GM18867 (cell line): Measurements from ENCODE around the gene DNHD1.
A peak's percentile ranks its signal among the peaks of the same experiment; 100 is the strongest.
"Not testable (repeated sequence)": the region's sequence is repeated elsewhere in the genome, so short reads cannot be mapped to it uniquely, and the experiment has no call there.

Experiments used
- ATAC-seq: cut with Tn5 transposase; IDR thresholded peaks from one replicate; pipeline ENCODE4 v1.9.1; 2021; ENCODE audit warnings: mild to moderate bottlenecking, moderate library complexity; ENCODE audit not compliant: unreplicated experiment

Gene DNHD1

DNA sequence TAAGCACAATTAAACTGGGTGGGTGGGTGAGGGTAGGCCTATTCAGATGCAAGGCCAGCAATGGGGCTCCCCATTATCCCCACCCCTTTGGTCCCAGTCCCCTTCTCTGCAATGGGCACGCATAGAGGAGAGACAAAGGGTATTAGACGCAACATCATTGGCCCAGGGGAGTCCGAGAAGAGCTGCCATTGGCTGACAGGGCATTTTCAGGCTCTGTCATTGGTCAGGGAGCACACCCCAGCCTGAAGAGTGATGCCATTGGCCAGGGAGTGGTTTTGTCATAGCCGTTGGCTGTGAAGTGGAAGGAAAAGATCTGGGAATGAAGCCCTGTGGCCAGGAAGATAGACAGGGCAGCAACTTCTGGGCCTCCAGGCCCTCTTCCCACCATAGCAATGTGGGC, 20.5 kb upstream of the DNHD1 start:
- no peak for ATAC-seq

DNA sequence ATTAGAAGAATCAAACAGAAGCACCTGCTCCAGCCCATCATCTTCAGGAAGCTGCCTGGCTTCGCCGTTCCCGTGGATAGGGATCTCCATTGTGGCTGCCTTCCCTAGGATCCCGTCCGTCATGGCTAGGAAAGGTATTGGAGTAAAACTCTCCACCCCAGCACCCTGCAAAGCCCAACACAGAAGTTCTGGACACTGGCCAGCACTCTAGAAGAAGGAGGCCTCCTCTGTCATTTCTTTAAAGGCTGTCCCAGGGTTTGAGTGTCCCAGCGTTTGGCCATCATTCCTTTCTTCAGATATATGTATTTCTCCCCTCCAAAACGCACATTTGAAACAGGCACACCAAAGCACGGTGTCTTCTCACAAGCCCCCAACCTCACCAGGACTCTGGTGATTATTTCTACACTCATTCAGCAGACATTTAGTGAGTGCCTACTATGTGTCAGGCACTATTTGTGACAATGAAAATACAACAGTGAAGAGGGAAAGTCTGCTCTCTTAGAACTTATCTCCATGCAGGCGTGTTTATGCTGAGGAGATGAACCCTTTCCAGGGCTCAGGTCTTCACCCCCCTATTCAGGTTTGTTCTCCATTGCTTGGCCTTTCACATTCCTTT, 16.7 kb upstream of the DNHD1 start:
- no peak for ATAC-seq

DNA sequence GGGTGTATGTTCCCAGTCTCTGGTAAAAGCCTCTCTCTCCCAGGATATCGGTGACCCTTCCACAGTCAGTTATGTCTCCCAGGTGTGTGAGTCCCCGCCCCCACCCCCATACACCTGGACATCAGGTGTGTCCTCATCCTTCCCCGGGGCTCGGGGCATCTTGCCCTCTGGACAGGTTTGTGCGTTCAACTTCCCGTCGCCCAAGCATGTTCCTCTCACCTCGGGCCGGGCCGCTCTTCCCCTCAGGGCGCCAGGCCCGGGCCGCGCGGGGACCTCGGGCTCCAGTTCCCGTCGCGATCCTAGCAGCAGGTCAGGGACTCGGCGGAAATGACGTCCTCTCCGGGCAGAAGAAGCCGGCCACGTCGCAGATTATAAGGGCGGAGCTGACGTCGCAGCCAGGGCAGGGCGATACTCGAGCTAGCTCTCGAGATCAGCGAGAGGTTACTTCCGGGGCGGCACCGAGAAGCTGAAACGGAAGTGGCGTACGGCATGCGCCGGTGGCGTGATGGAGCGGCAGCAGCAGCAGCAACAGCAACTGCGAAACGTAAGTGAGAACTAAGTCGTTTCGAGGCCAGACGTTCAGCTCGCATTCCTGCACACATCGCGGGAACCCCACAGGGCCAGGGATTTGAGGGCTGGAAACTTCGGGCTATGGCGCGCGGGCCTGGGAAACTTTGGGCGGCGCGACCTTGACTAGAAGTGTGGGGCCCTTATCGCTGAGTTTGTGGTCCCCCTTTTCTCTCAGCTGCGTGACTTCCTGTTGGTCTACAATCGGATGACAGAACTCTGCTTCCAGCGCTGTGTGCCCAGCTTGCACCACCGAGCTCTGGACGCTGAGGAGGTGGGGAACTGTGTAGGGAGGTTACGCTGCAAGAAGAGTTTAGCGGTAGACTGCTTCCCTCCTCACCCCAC, 15.8 kb upstream of the DNHD1 start, which contains the start of the genes ARFIP2 and TIMM10B:
TSS of gene ARFIP2 (minus strand) at position 320 of the 912 bp plus-strand sequence. CDS start 910 bp downstream, outside the sequence.
TSS of gene TIMM10B (plus strand) at position 490 of the 912 bp plus-strand sequence. CDS start at position 506, 16 bp downstream.
- peak; percentile 99 for ATAC-seq

DNA sequence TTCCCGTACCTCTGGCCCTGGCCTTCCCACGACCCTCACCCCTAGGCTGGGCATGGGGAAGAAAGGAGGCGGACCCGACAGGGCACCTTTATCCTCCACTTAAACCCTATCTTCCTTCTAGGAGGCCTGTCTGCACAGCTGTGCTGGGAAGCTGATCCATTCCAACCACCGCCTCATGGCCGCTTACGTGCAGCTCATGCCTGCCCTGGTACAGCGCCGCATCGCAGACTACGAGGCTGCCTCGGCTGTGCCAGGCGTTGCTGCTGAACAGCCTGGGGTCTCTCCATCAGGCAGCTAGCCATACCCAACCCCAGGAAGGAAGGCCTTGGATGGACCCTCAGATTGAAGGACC, 15.2 kb upstream of the DNHD1 start:
- ATAC-seq = no peak

DNA sequence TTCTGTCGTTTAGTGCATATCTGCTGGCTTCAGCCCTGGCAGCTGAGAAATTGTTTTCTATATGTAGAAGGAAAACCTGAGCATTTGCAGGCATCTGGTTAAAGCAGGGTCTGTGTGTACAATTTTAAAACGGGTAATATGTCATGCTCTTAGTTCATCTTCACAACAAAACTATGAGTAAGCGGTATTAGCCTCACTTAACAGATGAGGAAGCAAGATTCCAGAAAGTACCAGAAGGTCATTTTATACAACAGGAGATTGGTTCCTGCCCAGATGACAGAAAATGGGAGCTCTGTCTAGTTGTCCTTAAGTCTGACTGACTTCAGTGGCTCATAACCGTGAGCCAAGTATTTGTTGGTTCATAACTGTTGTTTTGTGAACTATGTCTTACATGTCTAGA, 14.6 kb upstream of the DNHD1 start:
- ATAC-seq = no peak

DNA sequence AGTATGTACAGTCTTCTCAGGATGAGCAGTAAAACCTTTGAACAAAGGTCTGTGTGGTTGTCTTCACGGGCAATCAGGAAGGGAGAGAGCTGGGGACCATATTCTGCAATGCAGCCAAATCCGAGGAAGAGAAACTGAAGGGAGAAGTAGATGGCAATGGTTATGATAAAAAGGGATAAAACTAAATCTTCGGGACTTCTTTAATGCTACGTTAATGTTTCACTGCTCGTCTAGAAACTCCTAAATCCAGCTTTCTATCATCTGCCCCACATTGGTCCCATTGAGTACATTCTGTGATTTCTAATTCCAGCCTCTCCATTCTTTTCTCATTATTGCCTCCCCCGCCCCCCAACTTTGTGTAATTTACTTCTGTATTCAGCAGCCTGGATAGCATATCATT, 14.1 kb upstream of the DNHD1 start:
- ATAC-seq = no peak

DNA sequence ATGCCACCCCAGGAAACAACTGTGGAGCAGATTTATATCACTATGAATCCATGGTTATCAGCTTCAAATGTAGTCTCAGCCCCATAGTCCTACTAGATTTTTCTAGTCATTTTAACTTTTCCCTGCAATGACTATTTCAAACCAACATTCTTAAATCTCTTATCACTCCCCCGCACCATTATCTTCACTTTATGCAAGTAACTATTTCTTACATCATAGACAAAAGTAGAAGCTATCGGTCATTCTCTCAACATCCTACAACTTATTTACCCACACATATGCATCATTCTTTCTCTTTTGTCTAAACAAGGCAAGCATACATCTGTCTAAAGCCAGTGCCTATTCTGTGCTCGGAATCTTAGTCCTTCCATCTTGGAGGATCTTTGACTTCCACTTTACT, 11.4 kb upstream of the DNHD1 start:
- ATAC-seq = no peak

DNA sequence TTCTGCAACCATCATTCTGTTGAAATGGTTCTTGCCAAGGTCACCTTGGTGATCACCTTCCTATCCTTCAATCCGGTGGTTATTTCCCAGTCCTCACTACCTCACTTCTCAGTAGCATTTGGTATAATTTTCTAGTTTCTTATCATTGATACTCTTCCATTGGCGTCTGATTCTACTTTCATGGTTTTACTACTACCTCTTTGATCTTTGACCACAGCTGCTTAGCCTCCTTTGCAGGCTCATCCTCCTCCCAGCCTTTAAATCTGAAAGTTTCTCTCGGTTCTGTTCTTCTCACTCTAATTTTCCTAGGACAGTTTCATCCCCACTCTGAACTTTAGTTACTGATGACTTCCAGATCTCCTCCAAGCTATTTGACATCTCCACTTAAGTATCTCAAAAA, 10.8 kb upstream of the DNHD1 start:
- ATAC-seq = no peak

DNA sequence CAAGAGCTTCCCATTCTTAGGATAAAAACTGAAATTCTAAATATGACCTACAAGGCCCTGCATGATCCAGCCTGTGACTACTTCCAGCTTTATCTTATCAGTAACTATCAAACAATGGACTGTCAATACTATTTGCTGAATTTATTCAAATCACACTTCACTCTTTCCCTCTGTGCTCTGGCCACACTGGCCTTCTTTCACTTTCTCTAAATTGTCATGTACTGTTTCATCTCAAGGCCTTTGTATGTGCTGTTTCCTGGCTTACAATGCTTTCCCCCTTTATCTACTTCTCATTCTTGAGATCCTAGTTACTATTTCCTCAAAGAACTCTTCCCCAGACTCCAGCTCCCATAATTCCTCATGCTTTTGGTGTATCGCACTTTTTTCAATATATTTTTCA, 10.1 kb upstream of the DNHD1 start:
- no peak for ATAC-seq

DNA sequence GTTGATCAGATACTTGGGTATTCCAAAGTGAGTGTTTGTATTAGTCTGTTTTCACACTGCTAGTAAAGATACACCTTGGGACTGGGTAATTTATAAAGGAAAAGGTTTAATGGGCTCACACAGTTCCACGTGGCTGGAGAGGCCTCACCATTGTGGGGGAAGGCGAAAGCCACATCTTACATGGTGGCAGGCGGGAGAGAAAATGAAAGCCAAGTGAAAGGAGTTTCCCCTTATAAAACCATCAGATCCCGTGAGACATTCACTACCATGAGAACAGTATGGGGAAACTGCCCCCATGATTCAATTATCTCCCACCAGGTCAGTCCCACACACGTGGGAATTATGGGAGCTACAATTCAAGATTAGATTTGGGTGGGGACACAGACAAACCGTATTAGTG, 8.7 kb upstream of the DNHD1 start:
- ATAC-seq = no peak

DNA sequence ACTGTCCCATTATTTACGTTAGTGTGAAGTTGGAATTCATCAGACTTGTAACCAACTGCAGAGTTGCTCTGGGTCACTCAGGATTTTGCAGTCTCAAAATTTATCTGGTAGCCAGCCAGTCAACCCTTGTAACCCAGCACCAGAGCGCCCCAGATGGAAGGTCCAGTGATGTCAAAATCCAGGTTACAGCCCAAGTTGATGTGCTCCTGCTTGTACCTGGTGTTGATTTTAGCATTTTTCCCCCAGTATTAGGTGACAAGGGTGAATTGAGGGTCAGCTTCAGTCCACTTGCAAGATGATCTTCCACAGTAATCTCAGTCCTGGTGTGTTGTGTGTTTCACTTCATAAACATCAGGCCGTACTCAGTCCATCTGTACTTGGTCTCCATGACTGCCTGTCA, 8.3 kb upstream of the DNHD1 start:
- no peak for ATAC-seq

DNA sequence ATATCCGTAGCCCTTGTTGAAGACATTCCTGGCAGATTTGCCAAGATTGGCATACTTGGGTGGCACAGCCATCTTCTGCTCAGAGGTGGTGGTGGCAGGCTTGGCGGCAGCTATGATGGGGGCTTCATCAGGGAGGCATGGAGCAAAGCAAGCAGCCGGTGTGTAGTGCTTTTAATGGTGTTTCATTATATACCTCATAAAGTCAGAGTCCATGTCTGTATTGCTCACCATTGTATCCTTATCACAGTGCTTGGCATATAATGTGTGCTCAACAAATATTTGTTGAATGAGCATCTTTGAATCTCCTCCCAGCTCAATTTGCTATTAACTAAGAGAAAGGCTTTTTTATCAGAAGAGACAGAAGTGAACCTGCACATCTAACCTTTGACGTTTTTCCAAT, 7.8 kb upstream of the DNHD1 start:
- ATAC-seq = no peak

DNA sequence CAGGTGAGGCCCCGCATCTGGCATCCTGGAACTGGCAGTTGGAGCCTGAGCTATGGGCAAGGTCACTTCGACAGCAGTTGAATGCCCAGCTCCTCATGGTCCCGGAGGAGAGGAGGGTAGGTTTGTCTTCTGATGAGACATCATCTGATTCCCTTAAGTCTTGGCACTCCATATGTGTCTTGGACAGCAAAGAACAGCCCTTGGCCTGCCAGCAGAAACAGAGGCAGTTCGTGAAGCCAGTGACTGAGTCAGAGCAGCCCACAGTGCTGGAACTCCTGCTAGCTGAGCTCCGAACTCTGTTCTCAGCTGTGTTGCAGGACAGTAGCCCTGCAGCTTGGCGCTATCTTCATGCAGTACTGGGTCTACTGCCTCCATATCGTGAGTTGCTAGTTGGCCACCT, 1.0 kb downstream of the DNHD1 start:
- ATAC-seq = no peak

DNA sequence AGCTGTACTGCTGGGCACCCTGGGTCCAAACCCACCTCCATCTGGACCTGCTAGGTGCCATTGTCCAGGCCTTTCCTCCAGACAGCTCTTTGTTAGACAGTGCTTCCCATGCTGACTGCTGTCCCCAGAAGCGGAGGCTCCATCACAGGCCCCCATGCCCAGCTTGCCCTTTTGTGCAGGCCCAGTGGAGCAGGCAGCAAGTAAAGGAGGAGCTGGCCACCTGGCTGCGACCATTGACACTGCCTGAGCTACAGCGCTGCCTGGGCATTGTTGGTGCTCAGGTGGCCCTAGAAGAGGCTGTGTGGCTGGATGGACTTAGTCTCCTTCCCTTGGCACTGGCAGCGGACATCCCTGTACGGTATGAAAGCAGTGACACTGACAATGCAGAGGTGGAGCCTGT, 1.5 kb downstream of the DNHD1 start:
- no peak for ATAC-seq

DNA sequence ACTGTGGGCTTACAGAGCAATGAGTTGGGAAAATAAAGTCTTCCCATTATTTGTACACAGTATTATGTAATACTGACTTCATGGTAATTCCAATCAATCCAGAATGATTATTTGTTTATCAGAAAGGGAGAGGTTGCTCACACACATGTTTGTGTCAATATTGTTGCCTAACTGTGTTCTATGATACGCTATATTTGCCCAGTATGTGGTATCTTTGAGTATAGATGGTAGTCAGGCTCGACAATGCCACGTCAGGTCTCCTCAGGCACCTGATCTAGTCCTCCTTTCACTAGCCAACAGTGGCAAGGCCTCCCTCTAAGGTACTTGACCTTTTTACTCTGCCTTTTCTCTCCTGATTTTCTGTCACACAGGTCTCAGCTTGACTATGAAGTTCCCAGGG, 5.3 kb downstream of the DNHD1 start:
- no peak for ATAC-seq

DNA sequence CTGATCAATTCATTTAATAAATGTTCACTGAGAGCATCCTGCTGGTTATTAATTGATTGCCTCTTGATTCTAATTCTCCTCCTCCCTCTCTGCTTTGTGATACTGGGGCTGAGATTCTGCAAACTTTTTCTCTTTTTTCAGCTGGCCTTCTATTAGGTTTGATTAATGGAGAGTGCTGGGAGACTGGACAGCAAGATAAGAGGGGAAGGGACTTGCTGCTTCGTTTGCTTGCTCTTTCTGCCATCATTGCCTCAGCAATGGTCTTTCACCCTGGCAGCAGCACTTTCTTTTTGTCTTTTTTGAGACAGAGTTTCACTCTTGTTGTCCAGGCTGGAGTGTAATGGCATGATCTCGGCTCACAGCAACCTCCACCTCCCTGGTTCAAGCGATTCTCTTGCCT, 7.1 kb downstream of the DNHD1 start:
- ATAC-seq = no peak

DNA sequence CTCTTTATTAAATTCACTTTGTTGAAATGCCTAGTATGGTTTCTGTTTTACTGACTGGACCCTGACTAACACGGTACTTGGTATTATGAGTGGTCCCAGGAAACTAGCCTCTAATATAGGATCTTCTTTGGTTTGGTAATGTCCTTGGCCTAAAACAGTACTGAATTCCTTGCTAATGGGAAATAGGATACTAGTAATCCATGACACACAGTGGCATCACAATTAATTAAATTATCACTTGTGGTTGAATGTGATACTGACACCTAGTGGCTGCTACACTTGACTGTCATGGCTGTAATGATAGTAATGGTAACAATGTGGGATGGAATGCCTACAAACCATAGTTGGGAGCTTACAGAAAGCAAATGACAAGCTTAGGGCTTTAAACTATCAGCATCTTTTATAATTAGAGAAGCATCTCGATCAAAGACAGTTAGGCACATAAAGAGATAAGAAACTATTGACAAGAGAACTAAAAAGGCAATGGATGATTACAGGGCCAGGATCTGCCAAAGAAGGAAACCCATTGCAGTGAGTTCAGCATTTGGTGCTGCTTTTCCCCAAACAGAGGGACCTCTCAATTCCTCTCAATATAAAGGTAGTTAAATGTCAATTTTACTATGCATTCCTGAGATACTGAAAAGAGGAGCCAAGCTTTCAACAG, 8.6 kb downstream of the DNHD1 start:
- no peak for ATAC-seq

DNA sequence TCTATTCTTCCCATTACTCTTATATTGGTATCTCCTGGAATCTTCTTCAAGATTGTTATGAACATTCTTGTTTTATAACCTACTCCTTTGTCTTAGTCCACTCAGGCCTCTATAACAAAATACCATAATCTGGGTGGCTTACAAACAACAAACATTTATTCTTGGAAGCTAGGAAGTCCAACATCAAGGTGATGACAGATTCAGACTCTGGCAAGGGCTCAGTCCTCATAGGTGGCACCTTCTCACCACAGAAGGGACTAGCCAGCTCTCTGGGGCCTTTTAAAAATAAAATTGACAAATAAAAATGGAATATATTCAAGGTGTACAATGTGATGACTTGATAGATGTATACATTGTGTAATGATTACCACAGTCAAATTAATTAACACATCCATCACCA, 19.8 kb downstream of the DNHD1 start:
- ATAC-seq = no peak

DNA sequence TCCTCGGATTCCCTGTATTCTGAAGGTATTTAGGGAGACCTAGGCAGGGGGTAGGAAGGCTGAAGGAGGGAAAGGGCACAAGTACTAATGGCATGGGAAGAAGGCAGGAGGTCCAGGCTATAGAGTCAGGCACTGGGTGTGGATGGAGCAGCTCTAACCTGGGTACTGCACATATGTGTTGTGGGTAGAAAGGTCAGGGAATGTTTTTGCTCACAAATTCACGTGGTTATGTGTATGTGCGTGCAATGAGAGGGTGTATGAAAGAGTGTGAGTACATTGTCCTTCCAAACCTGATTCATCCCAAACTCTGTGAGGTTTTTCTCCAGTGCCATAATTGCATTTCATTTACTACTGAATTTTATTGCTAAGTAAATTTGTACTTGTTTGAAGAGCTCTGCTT, 23.2 kb downstream of the DNHD1 start:
- no peak for ATAC-seq

DNA sequence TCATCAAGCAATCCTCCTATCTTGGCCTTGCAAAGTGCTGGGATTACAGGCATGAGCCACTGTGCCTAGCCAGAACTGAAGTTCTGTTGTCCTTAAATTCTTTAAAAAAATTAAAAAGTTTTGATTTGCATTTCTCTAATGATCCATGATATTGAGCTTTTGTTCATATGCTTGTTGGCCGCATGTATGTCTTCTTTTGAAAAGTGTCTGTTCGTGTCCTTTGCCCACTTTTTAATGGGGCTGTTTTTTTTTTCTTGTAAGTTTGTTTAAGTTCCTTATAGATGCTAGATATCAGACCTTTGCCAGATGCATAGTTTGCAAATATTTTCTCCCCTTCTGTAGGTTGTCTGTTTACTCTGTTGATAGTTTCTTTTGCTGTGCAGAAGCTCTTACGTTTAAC, 24.9 kb downstream of the DNHD1 start:
- not testable (repeated sequence) for ATAC-seq

DNA sequence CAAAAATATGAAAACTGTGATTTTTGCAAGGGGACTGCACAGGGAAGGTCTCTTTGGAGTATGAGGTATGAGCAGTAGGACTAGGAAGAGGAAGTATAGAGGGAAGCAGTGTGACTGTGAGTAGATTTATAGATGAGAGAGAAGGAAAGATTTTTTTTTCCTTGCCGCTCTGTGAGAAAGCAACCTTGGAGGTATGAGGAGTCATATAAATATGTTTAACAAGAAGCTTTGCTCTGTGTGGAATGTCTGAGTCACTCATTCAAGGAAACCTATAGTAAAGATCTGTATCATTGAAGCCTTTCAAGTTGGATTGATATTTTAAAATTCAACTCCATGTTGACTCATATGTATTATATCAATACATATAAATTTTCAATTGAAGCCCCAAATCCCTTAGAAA, 26.2 kb downstream of the DNHD1 start:
- ATAC-seq = no peak
